Measurements from ENCODE around the gene SGK1.

- no peak for TF ChIP-seq CTCF (IDR thresholded peaks at IDR 0.05)
- no peak for TF ChIP-seq POLR2A (IDR thresholded peaks at IDR 0.05)
- peak in 1 of 4 donors; percentile 38 for TF ChIP-seq POLR2AphosphoS5 (IDR thresholded peaks at IDR 0.05)
- TF ChIP-seq EP300 (IDR thresholded peaks at IDR 0.05) = no peak
These were observed 81.8 kb downstream of the SGK1 start for GRCh38 chr6:134235937-134236751.

Data from sigmoid colon (tissue), 4 donors.